H9 (cell line): ENCODE results near the gene CAPN14. TPM values are rescaled to one million over a fixed set of nuclear protein-coding genes. Genes with fewer than 3 reads are reported as not detected.

Source experiments
- DNase-seq: peaks from one replicate; pipeline ENCODE4 v3.0.0-alpha.2; 2017
- H2AFZ ChIP-seq: one replicate; pipeline ENCODE4 v1.6.1; 2013; ENCODE audit warnings: mild to moderate bottlenecking, low read length, control low read depth, moderate library complexity
- H2AK5ac ChIP-seq: 2 replicates; pipeline ENCODE4 v1.6.1; 2013; ENCODE audit warnings: low read length, control low read depth, mixed read lengths; ENCODE audit not compliant: insufficient read length
- H2BK120ac ChIP-seq: one replicate; pipeline ENCODE4 v1.6.1; 2013; ENCODE audit warnings: low read depth, mild to moderate bottlenecking, low read length, control low read depth, inconsistent platforms; ENCODE audit not compliant: poor library complexity, severe bottlenecking
- H2BK12ac ChIP-seq: 2 replicates; pipeline ENCODE4 v1.6.1; 2013; ENCODE audit warnings: low read length, control low read depth, mixed read lengths, low read depth; ENCODE audit not compliant: insufficient read length
- H2BK15ac ChIP-seq: 2 replicates; pipeline ENCODE4 v1.6.1; 2013; ENCODE audit warnings: low read depth, low read length, control low read depth
- H2BK20ac ChIP-seq: one replicate; pipeline ENCODE4 v1.6.1; 2013; ENCODE audit warnings: low read depth, mild to moderate bottlenecking, low read length, control low read depth, inconsistent platforms; ENCODE audit not compliant: poor library complexity, severe bottlenecking
- H2BK5ac ChIP-seq: 2 replicates; pipeline ENCODE4 v1.6.1; 2013; ENCODE audit warnings: low read length, control low read depth, mixed read lengths; ENCODE audit not compliant: insufficient read length
- H3K14ac ChIP-seq: 2 replicates; pipeline ENCODE4 v1.6.1; 2013; ENCODE audit warnings: low read length, control low read depth; ENCODE audit not compliant: insufficient read depth
- H3K18ac ChIP-seq: 2 replicates; pipeline ENCODE4 v1.6.1; 2013; ENCODE audit warnings: low read depth, mild to moderate bottlenecking, mixed read lengths, low read length, control low read depth; ENCODE audit not compliant: insufficient read length
- H3K23ac ChIP-seq: 2 replicates; pipeline ENCODE4 v1.6.1; 2013; ENCODE audit warnings: low read length, control low read depth, mixed read lengths, low read depth; ENCODE audit not compliant: insufficient read length
- H3K23me2 ChIP-seq: 2 replicates; pipeline ENCODE4 v1.6.1; 2013; ENCODE audit warnings: low read depth, mild to moderate bottlenecking, mixed read lengths, low read length, control low read depth; ENCODE audit not compliant: insufficient read length, poor library complexity, severe bottlenecking
- H3K27ac ChIP-seq: 2 replicates; pipeline ENCODE4 v1.5.1; 2013; ENCODE audit warnings: low read length, control low read depth, mixed read lengths, low read depth; ENCODE audit not compliant: insufficient read length
- H3K27me3 ChIP-seq: 2 replicates; pipeline ENCODE4 v1.6.1; 2013; ENCODE audit warnings: low read length, control low read depth, inconsistent platforms; ENCODE audit not compliant: insufficient read depth
- H3K4ac ChIP-seq: 2 replicates; pipeline ENCODE4 v1.6.1; 2013; ENCODE audit warnings: low read depth, mild to moderate bottlenecking, control low read depth, inconsistent platforms, low read length, moderate library complexity
- H3K4me1 ChIP-seq: 2 replicates; pipeline ENCODE4 v1.6.1; 2013; ENCODE audit warnings: low read length, control low read depth, inconsistent platforms; ENCODE audit not compliant: insufficient read depth
- H3K4me2 ChIP-seq: 2 replicates; pipeline ENCODE4 v1.6.1; 2013; ENCODE audit warnings: low read length, control low read depth, mixed read lengths; ENCODE audit not compliant: insufficient read length, insufficient read depth
- H3K56ac ChIP-seq: 2 replicates; pipeline ENCODE4 v1.6.1; 2013; ENCODE audit warnings: low read depth, mild to moderate bottlenecking, mixed read lengths, low read length, control low read depth; ENCODE audit not compliant: insufficient read length
- H3K79me1 ChIP-seq: 2 replicates; pipeline ENCODE4 v1.6.1; 2013; ENCODE audit warnings: low read depth, mild to moderate bottlenecking, moderate library complexity, low read length, control low read depth, inconsistent platforms; ENCODE audit not compliant: insufficient read depth, poor library complexity, severe bottlenecking
- H3K79me2 ChIP-seq: 2 replicates; pipeline ENCODE4 v1.6.1; 2013; ENCODE audit warnings: low read length, control low read depth, inconsistent platforms; ENCODE audit not compliant: insufficient read depth
- H3K9ac ChIP-seq: 2 replicates; pipeline ENCODE4 v1.6.1; 2013; ENCODE audit warnings: low read length, control low read depth, mixed read lengths; ENCODE audit not compliant: insufficient read length; ENCODE audit errors: extremely low read depth
- H3K9me3 ChIP-seq: one replicate; pipeline ENCODE4 v1.6.1; 2013; ENCODE audit warnings: low read depth, low read length, inconsistent platforms; ENCODE audit not compliant: control insufficient read depth
- H3T11ph ChIP-seq: one replicate; pipeline ENCODE4 v1.6.1; 2013; ENCODE audit warnings: mild to moderate bottlenecking, low read length, control low read depth, inconsistent platforms
- H4K20me1 ChIP-seq: one replicate; pipeline ENCODE4 v1.6.1; 2013; ENCODE audit not compliant: control insufficient read depth, insufficient read length, insufficient read depth
- H4K5ac ChIP-seq: 2 replicates; pipeline ENCODE4 v1.6.1; 2013; ENCODE audit warnings: low read depth, mild to moderate bottlenecking, mixed read lengths, low read length, control low read depth; ENCODE audit not compliant: insufficient read length
- H4K8ac ChIP-seq: replicated peaks from 2 replicates; pipeline ENCODE4 v1.6.1; 2013; ENCODE audit warnings: low read length, control low read depth, mixed read lengths, low read depth; ENCODE audit not compliant: insufficient read length
- H4K91ac ChIP-seq: 2 replicates; pipeline ENCODE4 v1.6.1; 2013; ENCODE audit warnings: low read depth, mild to moderate bottlenecking, moderate library complexity, mixed read lengths, low read length, control low read depth; ENCODE audit not compliant: insufficient read length
- H3K27ac Mint-ChIP-seq, 3 experiments: 2 replicates in 2 of 3; 3 replicates in 1 of 3; pipeline ENCODE4 v1.8.0; 2020 to 2021; ENCODE audit warnings: mixed read lengths in 3 of 3, mild to moderate bottlenecking in 1 of 3, moderate library complexity in 1 of 3
- H3K27me3 Mint-ChIP-seq: 2 replicates; pipeline ENCODE4 v1.8.0; 2021; ENCODE audit warnings: low read depth, mild to moderate bottlenecking, moderate library complexity, mixed read lengths
- H3K36me3 Mint-ChIP-seq, 3 experiments: 2 replicates in 2 of 3; 3 replicates in 1 of 3; pipeline ENCODE4 v1.8.0; 2020 to 2021; ENCODE audit warnings: low read depth in 3 of 3, mixed read lengths in 3 of 3; ENCODE audit not compliant: insufficient read depth in 1 of 3
- H3K4me1 Mint-ChIP-seq, 2 experiments: 2 replicates each; pipeline ENCODE4 v1.8.0; 2020; ENCODE audit warnings: mixed read lengths in 2 of 2
- H3K4me3 Mint-ChIP-seq, 2 experiments: 2 replicates in 1 of 2; 3 replicates in 1 of 2; pipeline ENCODE4 v1.8.0; 2020 to 2021; ENCODE audit warnings: mild to moderate bottlenecking in 2 of 2, mixed read lengths in 2 of 2, moderate library complexity in 1 of 2
- H3K9me3 Mint-ChIP-seq, 2 experiments: 2 replicates in 1 of 2; 3 replicates in 1 of 2; pipeline ENCODE4 v1.8.0; 2020; ENCODE audit warnings: mild to moderate bottlenecking in 2 of 2, mixed read lengths in 2 of 2, moderate library complexity in 1 of 2
- WGBS: extraction: QIAGEN DNeasy Blood & Tissue Kit; methylation state at CpG from one replicate; pipeline ENCODE4 v1.1.7; 2013; ENCODE audit warnings: missing lambda C conversion rate, low lambda C conversion rate, mixed read lengths; ENCODE audit not compliant: insufficient read length; ENCODE audit errors: extremely low coverage; 5-methylcytosine and 5-hydroxymethylcytosine counted together
- total RNA-seq: library from RNA; stranded (reverse); gene quantifications from 2 replicates; pipeline ENCODE4 v1.2.1, GENCODE V29; 2021
- TF ChIP-seq, protein P1 (sequence below): fragments of 200-600 bp; sonication (generic); conservative IDR thresholded peaks from 3 replicates; pipeline ENCODE4 v1.8.0; 2021; ENCODE audit warnings: antibody characterized with exemption, mild to moderate bottlenecking

Gene CAPN14
- total RNA-seq, 1 experiment from 2014 or later: 0.09 TPM

DNA sequence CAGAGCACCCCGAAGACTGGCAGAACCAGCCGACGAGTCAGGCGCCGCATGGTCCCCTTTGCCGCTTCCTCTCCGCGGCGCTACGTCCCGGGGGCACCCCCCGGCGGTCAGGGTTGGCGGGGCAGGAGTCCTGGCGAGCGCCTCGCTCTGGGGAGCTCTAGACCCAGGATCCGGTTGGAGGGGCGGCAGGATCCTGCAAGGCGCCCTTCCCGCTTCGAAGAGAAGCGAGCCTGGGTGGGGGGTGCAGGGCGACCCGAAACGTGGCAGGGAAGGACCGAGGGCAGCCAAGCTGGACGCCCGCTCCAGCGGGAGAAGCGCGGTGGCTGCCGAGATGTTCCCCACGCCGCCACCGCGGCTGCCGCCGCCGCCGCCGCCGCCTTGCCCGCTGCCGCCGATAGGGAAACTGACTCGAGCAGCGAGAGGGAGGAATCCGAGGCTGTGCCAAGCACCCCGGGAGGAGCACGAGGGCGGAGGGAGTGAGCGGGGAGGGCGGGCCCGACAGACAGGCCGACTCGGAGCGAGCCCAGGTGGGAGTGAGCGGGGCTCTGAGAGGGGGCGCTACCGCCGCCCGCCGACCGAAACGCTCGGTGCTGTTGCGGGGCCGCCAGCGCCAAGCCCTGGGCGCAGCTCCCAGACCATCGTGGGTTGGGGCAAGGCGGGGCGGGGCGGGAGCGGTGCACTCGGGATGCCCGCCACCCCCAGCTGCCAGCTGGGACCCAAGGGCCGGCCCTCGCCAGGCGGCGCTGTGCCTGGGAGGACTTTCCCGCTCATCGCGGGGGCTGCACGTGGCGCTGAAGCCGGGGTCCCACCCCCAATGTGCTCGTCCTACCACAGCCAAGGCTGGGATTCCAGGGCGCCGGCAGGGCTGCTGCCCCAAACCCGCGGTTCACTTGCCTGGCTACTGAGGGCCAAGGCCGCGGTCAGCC, 79.0 kb downstream of the CAPN14 start, which contains the start of gene GALNT14:
Gene GALNT14 (minus strand): TSS at position 404 of the 926 bp plus-strand sequence. CDS start 354 bp downstream, at position 50.
- H3K18ac ChIP-seq: no peak within 1 kb of the TSS
- H3K4me2 ChIP-seq: peak within 1 kb of the TSS; percentile 39
- H3K14ac ChIP-seq: peak within 1 kb of the TSS; percentile 32; the same call in 1 of the 2 replicates
- no peak within 1 kb of the TSS for H2BK5ac ChIP-seq
- H3K56ac ChIP-seq: no peak within 1 kb of the TSS
- H2BK15ac ChIP-seq: no peak within 1 kb of the TSS; the same call in 1 of the 2 replicates
- TF ChIP-seq, protein P1, sequence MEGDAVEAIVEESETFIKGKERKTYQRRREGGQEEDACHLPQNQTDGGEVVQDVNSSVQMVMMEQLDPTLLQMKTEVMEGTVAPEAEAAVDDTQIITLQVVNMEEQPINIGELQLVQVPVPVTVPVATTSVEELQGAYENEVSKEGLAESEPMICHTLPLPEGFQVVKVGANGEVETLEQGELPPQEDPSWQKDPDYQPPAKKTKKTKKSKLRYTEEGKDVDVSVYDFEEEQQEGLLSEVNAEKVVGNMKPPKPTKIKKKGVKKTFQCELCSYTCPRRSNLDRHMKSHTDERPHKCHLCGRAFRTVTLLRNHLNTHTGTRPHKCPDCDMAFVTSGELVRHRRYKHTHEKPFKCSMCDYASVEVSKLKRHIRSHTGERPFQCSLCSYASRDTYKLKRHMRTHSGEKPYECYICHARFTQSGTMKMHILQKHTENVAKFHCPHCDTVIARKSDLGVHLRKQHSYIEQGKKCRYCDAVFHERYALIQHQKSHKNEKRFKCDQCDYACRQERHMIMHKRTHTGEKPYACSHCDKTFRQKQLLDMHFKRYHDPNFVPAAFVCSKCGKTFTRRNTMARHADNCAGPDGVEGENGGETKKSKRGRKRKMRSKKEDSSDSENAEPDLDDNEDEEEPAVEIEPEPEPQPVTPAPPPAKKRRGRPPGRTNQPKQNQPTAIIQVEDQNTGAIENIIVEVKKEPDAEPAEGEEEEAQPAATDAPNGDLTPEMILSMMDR: peak; percentile 62
- H3K9me3 ChIP-seq: no peaks in the 10 kb centered on the region
- no peak within 1 kb of the TSS for H2BK20ac ChIP-seq
- H3K27me3 ChIP-seq: peaks cover 20% of the 10 kb centered on the region; the same call in 1 of the 2 replicates
- no peak within 1 kb of the TSS for H2AK5ac ChIP-seq
- H3T11ph ChIP-seq: no peak within 1 kb of the TSS
- no peaks in the 10 kb centered on the region for H3K79me1 ChIP-seq
- no peaks in the 10 kb centered on the region for H4K20me1 ChIP-seq
- no peak within 1 kb of the TSS for H4K91ac ChIP-seq
- peaks cover 10% of the 10 kb centered on the region for H3K23me2 ChIP-seq
- H3K27ac ChIP-seq: no peak within 1 kb of the TSS
- no peak within 1 kb of the TSS for H3K23ac ChIP-seq
- no peaks in the 10 kb centered on the region for H3K79me2 ChIP-seq
- peak; percentile 73 for DNase-seq
- Mint-ChIP-seq H3K4me1 (peaks cover 26 to 41% of the 10 kb centered on the region in 2 experiments), H3K4me3 (peak within 1 kb of the TSS; percentile 65 to 86), H3K27me3 (peaks cover 86% of the 10 kb centered on the region), H3K27ac (no peak within 1 kb of the TSS), H3K9me3 (0 out of 5 replicates have a peak, but pooled peaks cover 0 to 6% of the 10 kb centered on the region in 2 experiments), H3K36me3 (no peaks in the 10 kb centered on the region)
- no peak within 1 kb of the TSS for H3K9ac ChIP-seq
- no peak within 1 kb of the TSS for H2AFZ ChIP-seq
- H2BK12ac ChIP-seq: no peak within 1 kb of the TSS
- H4K5ac ChIP-seq: no peak within 1 kb of the TSS
- no peak within 1 kb of the TSS for H2BK120ac ChIP-seq
- H4K8ac ChIP-seq: no peak within 1 kb of the TSS
- H3K4me1 ChIP-seq: no peaks in the 10 kb centered on the region
- WGBS: no CpG with 5 or more reads among the region's 95 CpGs
- H3K4ac ChIP-seq: no peak within 1 kb of the TSS
